Right renal pelvis (tissue), 4 donors: ENCODE results near the gene HOPX. TPM values are rescaled to one million over a fixed set of nuclear protein-coding genes. Genes with fewer than 3 reads are reported as not detected.
"Not testable (repeated sequence)": the region's sequence is repeated elsewhere in the genome, so short reads cannot be mapped to it uniquely, and the experiment has no call there.

Source experiments
- DNase-seq, 4 donors: peaks; one replicate each; pipeline ENCODE4 v3.0.0-alpha.2; 2013; ENCODE audit warnings: low read depth in 4 of 4, low spot score in 3 of 4, missing footprints in 1 of 4
- polyA plus RNA-seq, 4 donors: library from polyadenylated mRNA; unstranded; fragments of 120-200 nt; gene quantifications; one replicate each; pipeline ENCODE4 v1.2.1, GENCODE V29; 2013; ENCODE audit not compliant: insufficient read length in 4 of 4

HOPX gene
- polyA plus RNA-seq, result 10 to 100 TPM; 13.6 to 18.7 (median 17.1) TPM

GRCh38 chr4:56681158-56681852 is at the start of gene HOPX:
Gene HOPX, minus strand, starts transcription at chr4:56681296. Its CDS starts 23,480 bp downstream, at chr4:56657816.
- DNase-seq, result no peak

- DNase-seq, result no peak
These were observed 49.0 kb upstream of the HOPX start for GRCh38 chr4:56730097-56730496.

GRCh38 chr4:56728512-56728911 is 47.4 kb upstream of the HOPX start:
- no peak for DNase-seq

- DNase-seq, result no peak
These were observed 46.1 kb upstream of the HOPX start for GRCh38 chr4:56727150-56727549.

- DNase-seq, result not testable (repeated sequence)
These were observed 45.5 kb upstream of the HOPX start for GRCh38 chr4:56726593-56726992.

GRCh38 chr4:56723659-56724230 is 42.6 kb upstream of the HOPX start:
- DNase-seq, result no peak

- no peak for DNase-seq
These were observed 42.1 kb upstream of the HOPX start for GRCh38 chr4:56723201-56723605.

GRCh38 chr4:56708146-56708545 is 27.1 kb upstream of the HOPX start:
- peak in 3 of 4 donors; percentile 16 to 35 (median 27) for DNase-seq

- no peak for DNase-seq
These were observed 24.9 kb upstream of the HOPX start for GRCh38 chr4:56705966-56706365.

- no peak for DNase-seq
These were observed 24.2 kb upstream of the HOPX start for GRCh38 chr4:56705334-56705733.

GRCh38 chr4:56704089-56704871 is 23.2 kb upstream of the HOPX start:
- no peak for DNase-seq

- no peak for DNase-seq
These were observed 22.3 kb upstream of the HOPX start for GRCh38 chr4:56703378-56703777.

GRCh38 chr4:56701644-56702043 is 20.5 kb upstream of the HOPX start:
- DNase-seq, result no peak

GRCh38 chr4:56701161-56701480 is 20.0 kb upstream of the HOPX start:
- no peak for DNase-seq

- no peak for DNase-seq
These were observed 18.5 kb upstream of the HOPX start for GRCh38 chr4:56699537-56700105.

GRCh38 chr4:56698329-56698728 is 17.2 kb upstream of the HOPX start:
- no peak for DNase-seq

GRCh38 chr4:56696056-56696455 is 15.0 kb upstream of the HOPX start:
- DNase-seq, result no peak

GRCh38 chr4:56693476-56693875 is 12.4 kb upstream of the HOPX start:
- not testable (repeated sequence) for DNase-seq

- DNase-seq, result no peak
These were observed 11.5 kb upstream of the HOPX start for GRCh38 chr4:56692576-56692975.

GRCh38 chr4:56691425-56691824 is 10.3 kb upstream of the HOPX start:
- no peak for DNase-seq

GRCh38 chr4:56690393-56690792 is 9.3 kb upstream of the HOPX start:
- DNase-seq, result no peak
